Measurements from ENCODE around the gene DRG2.

DRG2 gene

DNA sequence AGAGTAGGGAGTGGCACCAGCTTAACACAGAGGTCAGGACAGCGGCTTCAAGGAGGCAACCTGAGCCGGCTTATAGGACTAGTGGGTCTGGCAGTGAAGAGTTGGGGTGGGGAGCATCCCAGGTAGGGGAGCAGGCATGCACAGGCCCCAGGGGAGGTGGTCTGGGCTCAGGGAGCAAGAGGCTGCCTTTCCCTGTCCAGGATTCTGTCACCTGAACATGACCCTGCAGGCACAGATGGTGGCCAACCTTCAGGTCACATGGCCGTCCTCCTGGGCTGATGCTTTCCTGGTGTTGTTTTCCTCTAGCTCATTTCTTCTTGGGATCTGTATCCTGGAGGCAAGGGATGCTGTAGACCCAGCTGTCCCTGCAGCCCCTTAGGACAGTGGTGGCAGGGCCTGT lies 17.3 kb downstream of the DRG2 start:
- DNase-seq (ENCODE audit: low read depth, low spot score), result no peak
- in situ Hi-C loops (cut with HindIII; ENCODE audit: low sequenced_read_pairs), result no loop called here
- H3K4me3 ChIP-seq (ENCODE audit: low read depth, low read length), result no peak overlapping the region
- TF ChIP-seq, protein P1, sequence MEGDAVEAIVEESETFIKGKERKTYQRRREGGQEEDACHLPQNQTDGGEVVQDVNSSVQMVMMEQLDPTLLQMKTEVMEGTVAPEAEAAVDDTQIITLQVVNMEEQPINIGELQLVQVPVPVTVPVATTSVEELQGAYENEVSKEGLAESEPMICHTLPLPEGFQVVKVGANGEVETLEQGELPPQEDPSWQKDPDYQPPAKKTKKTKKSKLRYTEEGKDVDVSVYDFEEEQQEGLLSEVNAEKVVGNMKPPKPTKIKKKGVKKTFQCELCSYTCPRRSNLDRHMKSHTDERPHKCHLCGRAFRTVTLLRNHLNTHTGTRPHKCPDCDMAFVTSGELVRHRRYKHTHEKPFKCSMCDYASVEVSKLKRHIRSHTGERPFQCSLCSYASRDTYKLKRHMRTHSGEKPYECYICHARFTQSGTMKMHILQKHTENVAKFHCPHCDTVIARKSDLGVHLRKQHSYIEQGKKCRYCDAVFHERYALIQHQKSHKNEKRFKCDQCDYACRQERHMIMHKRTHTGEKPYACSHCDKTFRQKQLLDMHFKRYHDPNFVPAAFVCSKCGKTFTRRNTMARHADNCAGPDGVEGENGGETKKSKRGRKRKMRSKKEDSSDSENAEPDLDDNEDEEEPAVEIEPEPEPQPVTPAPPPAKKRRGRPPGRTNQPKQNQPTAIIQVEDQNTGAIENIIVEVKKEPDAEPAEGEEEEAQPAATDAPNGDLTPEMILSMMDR (IDR thresholded peaks at IDR 0.05; ENCODE audit: low read depth, low read length), result no peak

DNA sequence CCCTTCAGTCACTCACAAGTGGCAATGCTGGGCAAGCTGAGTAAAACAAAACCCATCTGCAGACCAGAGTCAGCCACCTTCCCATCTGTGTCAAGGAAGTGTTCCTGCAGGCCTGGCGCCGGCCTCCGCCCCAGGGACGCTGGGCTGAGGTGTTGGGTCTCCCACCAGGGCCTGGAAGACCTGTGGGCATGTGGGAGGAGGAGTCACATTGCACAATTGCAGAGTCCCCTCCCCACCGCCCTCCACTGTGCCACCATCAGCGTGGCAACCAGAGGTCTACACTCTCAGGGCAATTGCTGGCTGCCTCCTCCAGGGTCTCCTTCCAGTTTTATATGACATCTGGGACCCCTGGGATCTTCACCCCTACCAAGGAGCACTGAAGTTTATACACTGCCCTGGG lies 17.8 kb downstream of the DRG2 start:
- in situ Hi-C loops (cut with HindIII; ENCODE audit: low sequenced_read_pairs), result no loop called here
- DNase-seq (ENCODE audit: low read depth, low spot score), result no peak
- H3K4me3 ChIP-seq (ENCODE audit: low read depth, low read length), result no peak overlapping the region
- TF ChIP-seq, protein P1 (IDR thresholded peaks at IDR 0.05; ENCODE audit: low read depth, low read length), result no peak

- DNase-seq (ENCODE audit: low read depth, low spot score), result no peak
- in situ Hi-C loops (cut with HindIII; ENCODE audit: low sequenced_read_pairs), result no loop called here
These were observed 18.5 kb downstream of the DRG2 start for GRCh38 chr17:18106211-18106610.

GRCh38 chr17:18107061-18107790 lies 19.5 kb downstream of the DRG2 start:
- no peak overlapping the region for H3K4me3 ChIP-seq (ENCODE audit: low read depth, low read length)
- DNase-seq (ENCODE audit: low read depth, low spot score), result no peak
- TF ChIP-seq, protein P1 (IDR thresholded peaks at IDR 0.05; ENCODE audit: low read depth, low read length), result no peak
- in situ Hi-C loops (cut with HindIII; ENCODE audit: low sequenced_read_pairs), result no loop called here

More at GRCh38 chr17:18106211-18106610, 18.5 kb downstream of the DRG2 start:
- TF ChIP-seq, protein P1 (IDR thresholded peaks at IDR 0.05; ENCODE audit: low read depth, low read length), result no peak
- no peak overlapping the region for H3K4me3 ChIP-seq (ENCODE audit: low read depth, low read length)

GRCh38 chr17:18107971-18108370 lies 20.2 kb downstream of the DRG2 start:
- no peak overlapping the region for H3K4me3 ChIP-seq (ENCODE audit: low read depth, low read length)
- in situ Hi-C loops (cut with HindIII; ENCODE audit: low sequenced_read_pairs), result no loop called here
- DNase-seq (ENCODE audit: low read depth, low spot score), result no peak
- TF ChIP-seq, protein P1 (IDR thresholded peaks at IDR 0.05; ENCODE audit: low read depth, low read length), result no peak

DNA sequence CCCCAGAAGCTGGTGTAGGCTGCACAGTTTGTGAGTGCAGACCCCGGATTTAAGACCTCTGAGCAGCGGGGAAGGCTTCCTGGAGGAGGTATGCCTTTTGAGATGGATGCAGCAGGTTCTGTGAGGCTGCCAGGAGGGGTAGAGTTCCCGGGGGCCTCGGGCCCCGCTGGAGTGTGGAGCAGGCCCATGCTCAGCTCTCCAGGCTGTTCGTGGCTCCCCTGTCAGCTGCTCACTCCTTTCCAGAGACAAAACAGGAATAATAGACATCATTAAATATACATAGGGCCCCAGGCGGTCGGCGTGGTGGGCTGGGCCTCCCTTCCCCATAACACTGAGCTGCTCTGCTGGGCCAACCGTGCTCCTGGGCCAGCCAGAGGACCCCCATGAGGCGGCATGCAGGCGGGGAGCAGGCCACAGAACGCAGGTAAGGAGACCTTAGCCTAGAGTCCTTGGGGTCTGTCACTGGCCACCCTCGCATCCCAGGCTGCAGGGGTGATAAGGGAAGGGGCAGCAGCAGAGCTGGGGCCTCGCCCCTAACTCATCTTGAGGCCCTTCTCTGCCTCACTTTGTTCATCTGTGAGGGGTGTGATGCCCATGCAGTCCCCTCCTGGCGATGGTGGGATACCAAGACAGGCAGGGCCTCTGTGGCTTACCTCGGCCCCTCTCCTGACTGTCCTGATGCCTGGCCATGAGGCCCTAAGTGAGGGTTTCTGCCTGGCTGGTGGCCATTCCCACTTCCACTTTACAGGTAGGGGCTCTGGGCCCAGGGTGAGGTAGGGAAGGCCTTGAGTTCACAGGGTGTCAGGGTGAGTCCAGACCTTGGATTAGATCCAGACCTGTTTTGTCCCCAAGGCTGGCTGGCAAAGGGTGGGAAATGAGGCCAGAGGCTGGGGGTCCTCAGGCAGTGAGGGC lies 20.9 kb downstream of the DRG2 start, which contains the start of gene MYO15A:
Gene MYO15A, plus strand, starts transcription at position 356 of the 912 bp plus-strand sequence. CDS start 10,045 bp downstream, outside the sequence.
- TF ChIP-seq, protein P1 (IDR thresholded peaks at IDR 0.05; ENCODE audit: low read depth, low read length), result no peak
- DNase-seq (ENCODE audit: low read depth, low spot score), result no peak
- no peak within 1 kb of the TSS for H3K4me3 ChIP-seq (ENCODE audit: low read depth, low read length)
- in situ Hi-C loops (cut with HindIII; ENCODE audit: low sequenced_read_pairs), result no loop called here

Data from astrocyte of the spinal cord (primary cell).